Measurements from ENCODE around the gene SLC9A1.

DNA sequence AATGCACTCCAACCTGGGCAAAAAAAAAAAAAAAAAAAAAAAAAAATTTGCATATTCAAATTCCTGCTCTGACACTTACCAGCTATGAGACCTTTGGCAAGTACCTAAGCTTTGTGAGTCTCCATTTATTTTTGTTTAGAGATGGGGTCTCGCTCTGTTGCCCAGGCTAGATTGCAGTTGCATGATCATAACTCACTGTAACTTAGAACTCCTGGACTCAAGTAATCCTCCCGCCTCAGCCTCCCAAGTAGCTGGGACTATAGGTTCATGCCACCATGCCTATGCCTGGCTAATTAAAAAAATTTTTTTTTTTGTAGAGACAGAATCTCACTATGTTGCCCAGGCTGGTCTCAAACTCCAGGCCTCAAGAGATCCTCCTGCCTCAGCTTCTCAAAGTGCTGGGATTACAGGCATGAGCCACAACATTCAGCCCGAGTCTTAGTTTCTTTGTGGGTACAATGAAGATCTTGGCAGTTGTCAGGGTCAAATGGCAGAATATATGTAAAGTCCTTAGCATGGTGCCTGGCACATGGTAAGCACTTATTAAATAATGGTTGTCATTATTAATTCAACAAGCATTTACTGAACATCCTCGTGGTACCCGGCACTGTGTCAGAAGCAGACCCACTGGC lies 88.8 kb downstream of the SLC9A1 start:
- TF ChIP-seq, protein P1, sequence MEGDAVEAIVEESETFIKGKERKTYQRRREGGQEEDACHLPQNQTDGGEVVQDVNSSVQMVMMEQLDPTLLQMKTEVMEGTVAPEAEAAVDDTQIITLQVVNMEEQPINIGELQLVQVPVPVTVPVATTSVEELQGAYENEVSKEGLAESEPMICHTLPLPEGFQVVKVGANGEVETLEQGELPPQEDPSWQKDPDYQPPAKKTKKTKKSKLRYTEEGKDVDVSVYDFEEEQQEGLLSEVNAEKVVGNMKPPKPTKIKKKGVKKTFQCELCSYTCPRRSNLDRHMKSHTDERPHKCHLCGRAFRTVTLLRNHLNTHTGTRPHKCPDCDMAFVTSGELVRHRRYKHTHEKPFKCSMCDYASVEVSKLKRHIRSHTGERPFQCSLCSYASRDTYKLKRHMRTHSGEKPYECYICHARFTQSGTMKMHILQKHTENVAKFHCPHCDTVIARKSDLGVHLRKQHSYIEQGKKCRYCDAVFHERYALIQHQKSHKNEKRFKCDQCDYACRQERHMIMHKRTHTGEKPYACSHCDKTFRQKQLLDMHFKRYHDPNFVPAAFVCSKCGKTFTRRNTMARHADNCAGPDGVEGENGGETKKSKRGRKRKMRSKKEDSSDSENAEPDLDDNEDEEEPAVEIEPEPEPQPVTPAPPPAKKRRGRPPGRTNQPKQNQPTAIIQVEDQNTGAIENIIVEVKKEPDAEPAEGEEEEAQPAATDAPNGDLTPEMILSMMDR (IDR thresholded peaks at IDR 0.05), result no peak
- no peak for TF ChIP-seq POLR2A (IDR thresholded peaks at IDR 0.05)
- no peak for TF ChIP-seq POLR2AphosphoS5 (IDR thresholded peaks at IDR 0.05)

All from breast epithelium (tissue), 3 donors.